Smooth muscle cell (in vitro differentiated cells): ENCODE data around the gene ARMC5. TPM values are rescaled to one million over a fixed set of nuclear protein-coding genes. Genes with fewer than 3 reads are reported as not detected.

Experiments used
- DNase-seq: peaks from one replicate; lab custom pipeline; 2025; ENCODE audit not compliant: unreplicated experiment; lab: John Stamatoyannopoulos, UW
- H2AFZ ChIP-seq: fragments of 200-600 bp; sonication (generic); 2 replicates; pipeline ENCODE4 v1.6.0; 2016; ENCODE audit warnings: antibody characterized with exemption, low read depth, mild to moderate bottlenecking
- H3F3A ChIP-seq: fragments of 200-600 bp; sonication (generic); 2 replicates; pipeline ENCODE4 v1.6.0; 2017; ENCODE audit warnings: antibody characterized with exemption, low read depth
- H3K27ac ChIP-seq: fragments of 200-600 bp; sonication (generic); 2 replicates; pipeline ENCODE4 v1.5.1; 2016; ENCODE audit warnings: low read depth, mild to moderate bottlenecking
- H3K27me3 ChIP-seq: fragments of 200-600 bp; sonication (generic); 2 replicates; pipeline ENCODE4 v1.6.1; 2016; ENCODE audit warnings: low read depth, mild to moderate bottlenecking
- H3K36me3 ChIP-seq: fragments of 200-600 bp; sonication (generic); 2 replicates; pipeline ENCODE4 v1.5.1; 2016; ENCODE audit warnings: low read depth
- H3K4me1 ChIP-seq: fragments of 200-600 bp; sonication (generic); 2 replicates; pipeline ENCODE4 v1.5.1; 2016; ENCODE audit warnings: low read depth
- H3K4me2 ChIP-seq: fragments of 200-600 bp; sonication (generic); 2 replicates; pipeline ENCODE4 v1.6.0; 2016; ENCODE audit warnings: mild to moderate bottlenecking
- H3K4me3 ChIP-seq: fragments of 200-600 bp; sonication (generic); 2 replicates; pipeline ENCODE4 v1.5.1; 2016; ENCODE audit warnings: mild to moderate bottlenecking
- H3K79me2 ChIP-seq: fragments of 200-600 bp; sonication (generic); 2 replicates; pipeline ENCODE4 v1.6.0; 2016; ENCODE audit warnings: low read depth, mild to moderate bottlenecking
- H3K9ac ChIP-seq: fragments of 200-600 bp; sonication (generic); 2 replicates; pipeline ENCODE4 v1.6.0; 2016; ENCODE audit warnings: low read depth
- H3K9me3 ChIP-seq: fragments of 200-600 bp; sonication (generic); replicated peaks from 2 replicates; pipeline ENCODE4 v1.5.1; 2016; ENCODE audit warnings: low read depth
- H4K20me1 ChIP-seq: fragments of 200-600 bp; sonication (generic); 2 replicates; pipeline ENCODE4 v1.6.0; 2016; ENCODE audit warnings: low read depth
- WGBS: methylation state at CpG from one replicate; pipeline ENCODE4 v1.1.7; 2016; ENCODE audit warnings: low lambda C conversion rate; 5-methylcytosine and 5-hydroxymethylcytosine counted together
- polyA plus RNA-seq: library from polyadenylated mRNA; unstranded; fragments of >200 nt; fragmentation: Nextera tagmentation; extraction: Ambion mirVana; gene quantifications from 2 replicates; pipeline ENCODE4 v1.2.1, GENCODE V29; 2016
- total RNA-seq: library from RNA; depleted of rRNA; stranded (reverse); fragments of >200 nt; gene quantifications from 2 replicates; pipeline ENCODE4 v1.2.3, GENCODE V29; 2014
- TF ChIP-seq, protein P1 (sequence below): fragments of 200-600 bp; sonication (generic); IDR thresholded peaks from 2 replicates; pipeline ENCODE4 v1.5.1; 2017; ENCODE audit warnings: borderline replicate concordance, mild to moderate bottlenecking, antibody characterized with exemption; ENCODE audit not compliant: insufficient read depth, poor library complexity, severe bottlenecking

Gene ARMC5
- total and polyA plus RNA-seq, 2 experiments from 2014 or later = 7.0 to 19.6 TPM

DNA sequence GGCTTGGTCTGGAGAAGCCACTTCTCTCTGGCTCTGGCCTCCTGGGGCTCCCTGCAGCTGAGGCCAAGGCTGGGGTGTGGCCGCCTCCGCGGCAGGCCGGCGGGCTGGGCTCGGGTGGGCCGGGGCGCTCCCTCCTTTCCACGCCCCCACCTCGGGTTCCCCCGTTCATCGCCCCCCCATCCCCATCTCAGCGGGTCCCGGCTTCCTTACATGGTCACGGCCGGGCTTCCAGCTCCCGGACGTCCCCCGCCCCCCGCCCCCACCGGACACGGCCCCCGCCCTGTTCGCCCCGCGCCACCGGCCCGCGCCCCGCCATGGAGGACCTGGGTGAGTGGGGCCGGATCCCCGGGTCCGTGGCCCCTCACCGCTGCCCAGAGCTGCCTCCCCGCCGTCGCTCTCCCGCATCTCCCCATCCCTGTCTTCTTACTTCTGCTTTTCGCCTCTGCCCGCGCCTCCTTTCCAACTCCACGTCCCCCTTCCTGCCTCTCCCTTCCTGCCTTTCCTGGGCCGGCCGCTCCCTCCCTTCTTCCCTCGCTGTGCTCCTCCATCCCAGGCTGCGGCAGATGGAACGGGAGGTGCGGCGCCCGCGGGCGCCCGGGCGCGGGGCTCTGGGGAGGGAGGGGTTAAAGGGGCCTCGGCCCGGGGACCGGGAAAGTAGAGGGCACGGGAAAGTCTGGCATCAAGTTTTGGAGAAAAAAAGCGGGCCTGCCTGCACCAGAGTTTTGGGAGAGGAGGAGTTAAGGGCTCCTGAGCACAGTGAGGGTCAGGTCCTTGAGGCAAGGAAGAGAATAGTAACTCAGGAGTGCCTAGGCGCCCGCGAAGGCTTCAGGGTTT, 12.8 kb downstream of the ARMC5 start, which contains the start of gene TGFB1I1:
Gene TGFB1I1, plus strand, starts transcription at position 278 of the 834 bp plus-strand sequence. Its CDS starts 37 bp downstream, at position 315.
- peak; percentile 53 for DNase-seq
- Histone ChIP-seq H3K4me1 (peaks cover 8% of the 10 kb centered on the region), H3K9ac (peak within 1 kb of the TSS; percentile 41), H3K9me3 (no peaks in the 10 kb centered on the region), H3K4me3 (peak within 1 kb of the TSS; percentile 75), H3K36me3 (peaks cover 6% of the 10 kb centered on the region), H3K79me2 (peaks cover 10% of the 10 kb centered on the region), H3K4me2 (peak within 1 kb of the TSS; percentile 90), H3K27me3 (no peaks in the 10 kb centered on the region), H3F3A (peaks cover 33% of the 10 kb centered on the region), H2AFZ (peak within 1 kb of the TSS; percentile 63), H4K20me1 (peaks cover 41% of the 10 kb centered on the region), H3K27ac (peak within 1 kb of the TSS; percentile 74)
- 1% methylated on average over 21 of the region's 63 CpGs for whole genome bisulfite sequencing
- TF ChIP-seq, protein P1, sequence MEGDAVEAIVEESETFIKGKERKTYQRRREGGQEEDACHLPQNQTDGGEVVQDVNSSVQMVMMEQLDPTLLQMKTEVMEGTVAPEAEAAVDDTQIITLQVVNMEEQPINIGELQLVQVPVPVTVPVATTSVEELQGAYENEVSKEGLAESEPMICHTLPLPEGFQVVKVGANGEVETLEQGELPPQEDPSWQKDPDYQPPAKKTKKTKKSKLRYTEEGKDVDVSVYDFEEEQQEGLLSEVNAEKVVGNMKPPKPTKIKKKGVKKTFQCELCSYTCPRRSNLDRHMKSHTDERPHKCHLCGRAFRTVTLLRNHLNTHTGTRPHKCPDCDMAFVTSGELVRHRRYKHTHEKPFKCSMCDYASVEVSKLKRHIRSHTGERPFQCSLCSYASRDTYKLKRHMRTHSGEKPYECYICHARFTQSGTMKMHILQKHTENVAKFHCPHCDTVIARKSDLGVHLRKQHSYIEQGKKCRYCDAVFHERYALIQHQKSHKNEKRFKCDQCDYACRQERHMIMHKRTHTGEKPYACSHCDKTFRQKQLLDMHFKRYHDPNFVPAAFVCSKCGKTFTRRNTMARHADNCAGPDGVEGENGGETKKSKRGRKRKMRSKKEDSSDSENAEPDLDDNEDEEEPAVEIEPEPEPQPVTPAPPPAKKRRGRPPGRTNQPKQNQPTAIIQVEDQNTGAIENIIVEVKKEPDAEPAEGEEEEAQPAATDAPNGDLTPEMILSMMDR = no peak

DNA sequence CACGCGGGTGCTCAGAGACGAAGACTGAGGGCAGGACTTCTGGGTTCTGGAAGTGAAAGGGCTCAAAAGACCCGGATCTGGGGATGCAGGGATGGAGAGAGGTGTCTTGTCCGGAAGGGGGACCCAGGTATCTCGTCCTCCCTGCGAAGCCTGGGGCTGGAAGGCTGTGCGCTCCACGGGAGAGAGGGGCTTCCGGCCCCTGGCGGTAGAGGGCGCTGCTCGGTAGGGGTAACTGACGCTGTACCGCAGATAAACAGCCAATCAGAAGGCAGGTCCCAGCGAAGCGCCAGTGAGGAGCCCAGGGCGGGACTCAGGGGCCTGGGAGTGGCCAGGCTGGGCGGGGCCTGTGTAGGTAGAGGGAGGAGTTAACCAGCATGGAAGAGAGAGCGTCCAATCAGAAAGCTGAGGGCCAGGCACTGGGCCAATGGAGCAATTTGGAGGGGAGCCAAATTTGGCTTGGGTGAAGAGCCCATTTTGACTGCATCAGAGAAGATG, 13.5 kb downstream of the ARMC5 start:
- TF ChIP-seq, protein P1 = peak; percentile 57
- Histone ChIP-seq H3K9ac (no peak overlapping the region), H2AFZ (no peak overlapping the region), H3K27me3 (no peaks in the 10 kb centered on the region), H3K4me3 (peak overlapping the region; percentile 75), H3K4me2 (peak overlapping the region; percentile 90), H3K4me1 (peaks cover 8% of the 10 kb centered on the region), H3K36me3 (peaks cover 6% of the 10 kb centered on the region), H3K27ac (peak overlapping the region; percentile 51), H3K9me3 (no peaks in the 10 kb centered on the region), H3F3A (peaks cover 40% of the 10 kb centered on the region), H4K20me1 (peaks cover 47% of the 10 kb centered on the region), H3K79me2 (peaks cover 10% of the 10 kb centered on the region)
- WGBS = 42% methylated on average over 20 of the region's 20 CpGs
- DNase-seq = no peak

DNA sequence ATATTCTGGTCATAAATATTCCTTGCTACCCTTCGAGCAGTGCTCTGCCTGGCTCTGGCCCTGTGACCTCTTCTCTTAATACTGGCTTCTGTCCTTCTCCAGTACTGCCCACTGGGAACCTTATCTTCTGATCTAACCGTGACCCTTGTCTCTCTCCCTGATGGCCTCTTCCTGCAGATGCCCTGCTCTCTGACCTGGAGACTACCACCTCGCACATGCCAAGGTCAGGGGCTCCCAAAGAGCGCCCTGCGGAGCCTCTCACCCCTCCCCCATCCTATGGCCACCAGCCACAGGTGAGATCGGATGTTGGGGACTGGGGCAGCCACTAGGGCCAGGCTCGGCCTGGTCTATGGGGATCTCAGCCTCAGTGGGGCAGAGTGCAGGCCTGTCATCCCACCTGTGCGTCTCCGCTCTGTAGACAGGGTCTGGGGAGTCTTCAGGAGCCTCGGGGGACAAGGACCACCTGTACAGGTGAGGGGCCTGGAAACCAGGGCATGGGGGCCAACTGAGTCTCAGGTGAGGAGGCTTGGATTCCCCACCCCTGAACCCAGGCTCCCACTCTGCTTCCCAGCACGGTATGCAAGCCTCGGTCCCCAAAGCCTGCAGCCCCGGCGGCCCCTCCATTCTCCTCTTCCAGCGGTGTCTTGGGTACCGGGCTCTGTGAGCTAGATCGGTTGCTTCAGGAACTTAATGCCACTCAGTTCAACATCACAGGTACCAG, 14.1 kb downstream of the ARMC5 start:
- 94% methylated on average over 17 of the region's 17 CpGs for WGBS
- Histone ChIP-seq H3K27me3 (no peaks in the 10 kb centered on the region), H3K4me1 (peaks cover 8% of the 10 kb centered on the region), H2AFZ (no peak overlapping the region), H3K36me3 (peaks cover 6% of the 10 kb centered on the region), H3K9me3 (no peaks in the 10 kb centered on the region), H3F3A (peaks cover 45% of the 10 kb centered on the region), H3K9ac (no peak overlapping the region), H3K4me3 (no peak overlapping the region), H3K4me2 (peak overlapping the region; percentile 90), H4K20me1 (peaks cover 54% of the 10 kb centered on the region), H3K79me2 (peaks cover 10% of the 10 kb centered on the region), H3K27ac (peak overlapping the region; percentile 52)
- DNase-seq = no peak
- TF ChIP-seq, protein P1 = no peak
